Skeletal muscle tissue (tissue), 4 donors: Measurements from ENCODE around the gene NUP62CL. TPM values are rescaled to one million over a fixed set of nuclear protein-coding genes. Genes with fewer than 3 reads are reported as not detected.

ENCODE experiments used
- H3K27ac ChIP-seq: one replicate; pipeline ENCODE4 v1.7.0; 2013; ENCODE audit warnings: mild to moderate bottlenecking, low read depth, low read length, inconsistent platforms
- H3K27me3 ChIP-seq, 3 donors: one replicate each; pipeline ENCODE4 v1.7.0; 2013; ENCODE audit warnings: low read length in 3 of 3; ENCODE audit not compliant: control insufficient read depth in 3 of 3, insufficient read depth in 3 of 3
- H3K36me3 ChIP-seq, 3 donors: one replicate each; pipeline ENCODE4 v1.7.0; 2013; ENCODE audit warnings: low read length in 3 of 3; ENCODE audit not compliant: control insufficient read depth in 3 of 3, insufficient read depth in 3 of 3
- H3K4me1 ChIP-seq, 3 donors: one replicate each; pipeline ENCODE4 v1.7.0; 2013; ENCODE audit warnings: low read length in 3 of 3, mild to moderate bottlenecking in 3 of 3; ENCODE audit not compliant: control insufficient read depth in 3 of 3, insufficient read depth in 3 of 3
- H3K4me3 ChIP-seq, 3 donors: one replicate each; pipeline ENCODE4 v1.7.0; 2013; ENCODE audit warnings: low read length in 3 of 3
- H3K9ac ChIP-seq, 3 donors: one replicate each; pipeline ENCODE4 v1.7.0; 2013; ENCODE audit warnings: low read length in 3 of 3, mild to moderate bottlenecking in 3 of 3, moderate library complexity in 2 of 3, low read depth in 1 of 3
- H3K9me3 ChIP-seq, 3 donors: one replicate each; pipeline ENCODE4 v1.7.0; 2013; ENCODE audit warnings: low read length in 3 of 3; ENCODE audit not compliant: control insufficient read depth in 3 of 3
- total RNA-seq: library from RNA; depleted of rRNA; stranded (reverse); fragments of >200 nt; gene quantifications from one replicate; pipeline ENCODE4 v1.2.3, GENCODE V29; 2014
- donor health status: Osteomylitis.

The NUP62CL gene
- 1.6 TPM for total RNA-seq

GRCh38 chrX:107205770-107206696, at the start of gene NUP62CL, which contains the start of gene DNAAF6:
NUP62CL (minus strand) TSS chrX:107206433; CDS start chrX:107175146, 31,287 bp downstream.
DNAAF6 (plus strand) TSS chrX:107206611; CDS start chrX:107212876, 6,265 bp downstream.
- H3K9ac ChIP-seq, result peak within 1 kb of the TSS in 2 of 3 donors; percentile 4 to 40
- peaks cover 0 to 4% (median 0%) of the 10 kb centered on the region in 3 donors for H3K4me1 ChIP-seq
- H3K36me3 ChIP-seq, result no peaks in the 10 kb centered on the region
- H3K27me3 ChIP-seq, result peaks cover 0 to 11% (median 0%) of the 10 kb centered on the region in 3 donors
- H3K9me3 ChIP-seq, result no peaks in the 10 kb centered on the region
- no peak within 1 kb of the TSS for H3K27ac ChIP-seq
- peak within 1 kb of the TSS; percentile 60 to 70 (median 63) for H3K4me3 ChIP-seq

- H3K4me3 ChIP-seq, result no peak overlapping the region
- H3K4me1 ChIP-seq, result no peaks in the 10 kb centered on the region
- no peaks in the 10 kb centered on the region for H3K36me3 ChIP-seq
- no peak overlapping the region for H3K9ac ChIP-seq
- no peaks in the 10 kb centered on the region for H3K27me3 ChIP-seq
- no peaks in the 10 kb centered on the region for H3K9me3 ChIP-seq
- no peak overlapping the region for H3K27ac ChIP-seq
Measured at GRCh38 chrX:107228486-107228819, 22.2 kb upstream of the NUP62CL start.

GRCh38 chrX:107227780-107228485, 21.7 kb upstream of the NUP62CL start:
- H3K27me3 ChIP-seq, result peaks cover 0 to 3% (median 0%) of the 10 kb centered on the region in 3 donors
- no peaks in the 10 kb centered on the region for H3K36me3 ChIP-seq
- no peak overlapping the region for H3K4me3 ChIP-seq

GRCh38 chrX:107226757-107227156, 20.5 kb upstream of the NUP62CL start:
- Histone ChIP-seq H3K36me3 (no peaks in the 10 kb centered on the region), H3K9ac (no peak overlapping the region), H3K9me3 (no peaks in the 10 kb centered on the region), H3K4me3 (no peak overlapping the region), H3K4me1 (no peaks in the 10 kb centered on the region), H3K27ac (no peak overlapping the region), H3K27me3 (peaks cover 0 to 3% (median 0%) of the 10 kb centered on the region in 3 donors)

More at GRCh38 chrX:107227780-107228485, 21.7 kb upstream of the NUP62CL start:
- Histone ChIP-seq H3K9ac (no peak overlapping the region), H3K9me3 (no peaks in the 10 kb centered on the region), H3K4me1 (no peaks in the 10 kb centered on the region), H3K27ac (no peak overlapping the region)

GRCh38 chrX:107213477-107213876, 7.2 kb upstream of the NUP62CL start:
- Histone ChIP-seq H3K9ac (no peak overlapping the region), H3K36me3 (no peaks in the 10 kb centered on the region), H3K4me1 (no peaks in the 10 kb centered on the region), H3K27me3 (peaks cover 0 to 9% (median 0%) of the 10 kb centered on the region in 3 donors), H3K27ac (no peak overlapping the region), H3K9me3 (no peaks in the 10 kb centered on the region), H3K4me3 (no peak overlapping the region)

- H3K9ac ChIP-seq, result no peak overlapping the region
- H3K4me3 ChIP-seq, result no peak overlapping the region
- H3K4me1 ChIP-seq, result peaks cover 0 to 4% (median 0%) of the 10 kb centered on the region in 3 donors
- H3K27ac ChIP-seq, result no peak overlapping the region
- peaks cover 0 to 15% (median 0%) of the 10 kb centered on the region in 3 donors for H3K27me3 ChIP-seq
- H3K9me3 ChIP-seq, result no peaks in the 10 kb centered on the region
- no peaks in the 10 kb centered on the region for H3K36me3 ChIP-seq
Measured at GRCh38 chrX:107207943-107208342, 1.7 kb upstream of the NUP62CL start.

GRCh38 chrX:107207089-107207488, 856 bp upstream of the NUP62CL start:
- Histone ChIP-seq H3K9me3 (no peaks in the 10 kb centered on the region), H3K27ac (no peak overlapping the region), H3K4me3 (no peak overlapping the region), H3K4me1 (peaks cover 0 to 4% (median 0%) of the 10 kb centered on the region in 3 donors), H3K27me3 (peaks cover 0 to 12% (median 0%) of the 10 kb centered on the region in 3 donors), H3K9ac (no peak overlapping the region), H3K36me3 (no peaks in the 10 kb centered on the region)

GRCh38 chrX:107206697-107207065, 448 bp upstream of the NUP62CL start:
- Histone ChIP-seq H3K4me1 (peaks cover 0 to 4% (median 0%) of the 10 kb centered on the region in 3 donors), H3K27me3 (peaks cover 0 to 11% (median 0%) of the 10 kb centered on the region in 3 donors), H3K9ac (no peak overlapping the region), H3K4me3 (no peak overlapping the region), H3K36me3 (no peaks in the 10 kb centered on the region), H3K9me3 (no peaks in the 10 kb centered on the region), H3K27ac (no peak overlapping the region)

- H3K27me3 ChIP-seq, result peaks cover 0 to 11% (median 0%) of the 10 kb centered on the region in 3 donors
Measured at GRCh38 chrX:107204068-107204605, 2.1 kb downstream of the NUP62CL start.

More at GRCh38 chrX:107204068-107204605, 2.1 kb downstream of the NUP62CL start:
- Histone ChIP-seq H3K27ac (no peak overlapping the region), H3K4me3 (no peak overlapping the region), H3K36me3 (no peaks in the 10 kb centered on the region), H3K4me1 (peaks cover 0 to 4% (median 0%) of the 10 kb centered on the region in 3 donors), H3K9ac (no peak overlapping the region), H3K9me3 (no peaks in the 10 kb centered on the region)
